H9 (cell line): ENCODE results near the gene ARHGAP27. TPM values are rescaled to one million over a fixed set of nuclear protein-coding genes. Genes with fewer than 3 reads are reported as not detected.

Experiments used
- DNase-seq: peaks from one replicate; pipeline ENCODE4 v3.0.0-alpha.2; 2017
- H2AFZ ChIP-seq: one replicate; pipeline ENCODE4 v1.6.1; 2013; ENCODE audit warnings: mild to moderate bottlenecking, low read length, control low read depth, moderate library complexity
- H2AK5ac ChIP-seq: 2 replicates; pipeline ENCODE4 v1.6.1; 2013; ENCODE audit warnings: low read length, control low read depth, mixed read lengths; ENCODE audit not compliant: insufficient read length
- H2BK120ac ChIP-seq: one replicate; pipeline ENCODE4 v1.6.1; 2013; ENCODE audit warnings: low read depth, mild to moderate bottlenecking, low read length, control low read depth, inconsistent platforms; ENCODE audit not compliant: poor library complexity, severe bottlenecking
- H2BK12ac ChIP-seq: 2 replicates; pipeline ENCODE4 v1.6.1; 2013; ENCODE audit warnings: low read length, control low read depth, mixed read lengths, low read depth; ENCODE audit not compliant: insufficient read length
- H2BK15ac ChIP-seq: 2 replicates; pipeline ENCODE4 v1.6.1; 2013; ENCODE audit warnings: low read depth, low read length, control low read depth
- H2BK20ac ChIP-seq: one replicate; pipeline ENCODE4 v1.6.1; 2013; ENCODE audit warnings: low read depth, mild to moderate bottlenecking, low read length, control low read depth, inconsistent platforms; ENCODE audit not compliant: poor library complexity, severe bottlenecking
- H2BK5ac ChIP-seq: 2 replicates; pipeline ENCODE4 v1.6.1; 2013; ENCODE audit warnings: low read length, control low read depth, mixed read lengths; ENCODE audit not compliant: insufficient read length
- H3K14ac ChIP-seq: 2 replicates; pipeline ENCODE4 v1.6.1; 2013; ENCODE audit warnings: low read length, control low read depth; ENCODE audit not compliant: insufficient read depth
- H3K18ac ChIP-seq: 2 replicates; pipeline ENCODE4 v1.6.1; 2013; ENCODE audit warnings: low read depth, mild to moderate bottlenecking, mixed read lengths, low read length, control low read depth; ENCODE audit not compliant: insufficient read length
- H3K23ac ChIP-seq: 2 replicates; pipeline ENCODE4 v1.6.1; 2013; ENCODE audit warnings: low read length, control low read depth, mixed read lengths, low read depth; ENCODE audit not compliant: insufficient read length
- H3K23me2 ChIP-seq: 2 replicates; pipeline ENCODE4 v1.6.1; 2013; ENCODE audit warnings: low read depth, mild to moderate bottlenecking, mixed read lengths, low read length, control low read depth; ENCODE audit not compliant: insufficient read length, poor library complexity, severe bottlenecking
- H3K27ac ChIP-seq: 2 replicates; pipeline ENCODE4 v1.5.1; 2013; ENCODE audit warnings: low read length, control low read depth, mixed read lengths, low read depth; ENCODE audit not compliant: insufficient read length
- H3K27me3 ChIP-seq: 2 replicates; pipeline ENCODE4 v1.6.1; 2013; ENCODE audit warnings: low read length, control low read depth, inconsistent platforms; ENCODE audit not compliant: insufficient read depth
- H3K4ac ChIP-seq: 2 replicates; pipeline ENCODE4 v1.6.1; 2013; ENCODE audit warnings: low read depth, mild to moderate bottlenecking, control low read depth, inconsistent platforms, low read length, moderate library complexity
- H3K4me1 ChIP-seq: 2 replicates; pipeline ENCODE4 v1.6.1; 2013; ENCODE audit warnings: low read length, control low read depth, inconsistent platforms; ENCODE audit not compliant: insufficient read depth
- H3K4me2 ChIP-seq: 2 replicates; pipeline ENCODE4 v1.6.1; 2013; ENCODE audit warnings: low read length, control low read depth, mixed read lengths; ENCODE audit not compliant: insufficient read length, insufficient read depth
- H3K56ac ChIP-seq: 2 replicates; pipeline ENCODE4 v1.6.1; 2013; ENCODE audit warnings: low read depth, mild to moderate bottlenecking, mixed read lengths, low read length, control low read depth; ENCODE audit not compliant: insufficient read length
- H3K79me1 ChIP-seq: 2 replicates; pipeline ENCODE4 v1.6.1; 2013; ENCODE audit warnings: low read depth, mild to moderate bottlenecking, moderate library complexity, low read length, control low read depth, inconsistent platforms; ENCODE audit not compliant: insufficient read depth, poor library complexity, severe bottlenecking
- H3K79me2 ChIP-seq: 2 replicates; pipeline ENCODE4 v1.6.1; 2013; ENCODE audit warnings: low read length, control low read depth, inconsistent platforms; ENCODE audit not compliant: insufficient read depth
- H3K9ac ChIP-seq: 2 replicates; pipeline ENCODE4 v1.6.1; 2013; ENCODE audit warnings: low read length, control low read depth, mixed read lengths; ENCODE audit not compliant: insufficient read length; ENCODE audit errors: extremely low read depth
- H3K9me3 ChIP-seq: one replicate; pipeline ENCODE4 v1.6.1; 2013; ENCODE audit warnings: low read depth, low read length, inconsistent platforms; ENCODE audit not compliant: control insufficient read depth
- H3T11ph ChIP-seq: one replicate; pipeline ENCODE4 v1.6.1; 2013; ENCODE audit warnings: mild to moderate bottlenecking, low read length, control low read depth, inconsistent platforms
- H4K20me1 ChIP-seq: one replicate; pipeline ENCODE4 v1.6.1; 2013; ENCODE audit not compliant: control insufficient read depth, insufficient read length, insufficient read depth
- H4K5ac ChIP-seq: 2 replicates; pipeline ENCODE4 v1.6.1; 2013; ENCODE audit warnings: low read depth, mild to moderate bottlenecking, mixed read lengths, low read length, control low read depth; ENCODE audit not compliant: insufficient read length
- H4K8ac ChIP-seq: replicated peaks from 2 replicates; pipeline ENCODE4 v1.6.1; 2013; ENCODE audit warnings: low read length, control low read depth, mixed read lengths, low read depth; ENCODE audit not compliant: insufficient read length
- H4K91ac ChIP-seq: 2 replicates; pipeline ENCODE4 v1.6.1; 2013; ENCODE audit warnings: low read depth, mild to moderate bottlenecking, moderate library complexity, mixed read lengths, low read length, control low read depth; ENCODE audit not compliant: insufficient read length
- H3K27ac Mint-ChIP-seq, 3 experiments: 2 replicates in 2 of 3; 3 replicates in 1 of 3; pipeline ENCODE4 v1.8.0; 2020 to 2021; ENCODE audit warnings: mixed read lengths in 3 of 3, mild to moderate bottlenecking in 1 of 3, moderate library complexity in 1 of 3
- H3K27me3 Mint-ChIP-seq: 2 replicates; pipeline ENCODE4 v1.8.0; 2021; ENCODE audit warnings: low read depth, mild to moderate bottlenecking, moderate library complexity, mixed read lengths
- H3K36me3 Mint-ChIP-seq, 3 experiments: 2 replicates in 2 of 3; 3 replicates in 1 of 3; pipeline ENCODE4 v1.8.0; 2020 to 2021; ENCODE audit warnings: low read depth in 3 of 3, mixed read lengths in 3 of 3; ENCODE audit not compliant: insufficient read depth in 1 of 3
- H3K4me1 Mint-ChIP-seq, 2 experiments: 2 replicates each; pipeline ENCODE4 v1.8.0; 2020; ENCODE audit warnings: mixed read lengths in 2 of 2
- H3K4me3 Mint-ChIP-seq, 2 experiments: 2 replicates in 1 of 2; 3 replicates in 1 of 2; pipeline ENCODE4 v1.8.0; 2020 to 2021; ENCODE audit warnings: mild to moderate bottlenecking in 2 of 2, mixed read lengths in 2 of 2, moderate library complexity in 1 of 2
- H3K9me3 Mint-ChIP-seq, 2 experiments: 2 replicates in 1 of 2; 3 replicates in 1 of 2; pipeline ENCODE4 v1.8.0; 2020; ENCODE audit warnings: mild to moderate bottlenecking in 2 of 2, mixed read lengths in 2 of 2, moderate library complexity in 1 of 2
- WGBS: extraction: QIAGEN DNeasy Blood & Tissue Kit; methylation state at CpG from one replicate; pipeline ENCODE4 v1.1.7; 2013; ENCODE audit warnings: missing lambda C conversion rate, low lambda C conversion rate, mixed read lengths; ENCODE audit not compliant: insufficient read length; ENCODE audit errors: extremely low coverage; 5-methylcytosine and 5-hydroxymethylcytosine counted together
- total RNA-seq: library from RNA; stranded (reverse); gene quantifications from 2 replicates; pipeline ENCODE4 v1.2.1, GENCODE V29; 2021
- TF ChIP-seq, protein P1 (sequence below): fragments of 200-600 bp; sonication (generic); conservative IDR thresholded peaks from 3 replicates; pipeline ENCODE4 v1.8.0; 2021; ENCODE audit warnings: antibody characterized with exemption, mild to moderate bottlenecking

ARHGAP27 gene
- total RNA-seq, 1 experiment from 2014 or later, result 9.9 TPM

- peaks cover 22% of the 10 kb centered on the region for H3K27me3 Mint-ChIP-seq
- H2AFZ ChIP-seq, result no peak overlapping the region
- H2AK5ac ChIP-seq, result no peak overlapping the region
- no peak overlapping the region for H2BK20ac ChIP-seq
- no peak overlapping the region for H3K9ac ChIP-seq
- H2BK120ac ChIP-seq, result no peak overlapping the region
- no peak overlapping the region for H3K27ac Mint-ChIP-seq
- H3K9me3 Mint-ChIP-seq, result no peaks in the 10 kb centered on the region; a peak in 1 of 5 replicates
- no peak overlapping the region for H3K18ac ChIP-seq
- H2BK5ac ChIP-seq, result no peak overlapping the region
- no peaks in the 10 kb centered on the region for H3K27me3 ChIP-seq
- peaks cover 24 to 32% of the 10 kb centered on the region in 2 experiments for H3K4me1 Mint-ChIP-seq
- no peaks in the 10 kb centered on the region for H3K79me2 ChIP-seq
- H3K14ac ChIP-seq, result no peak overlapping the region
- WGBS, result no CpG with 5 or more reads among the region's 1 CpG
- no peak overlapping the region for H3T11ph ChIP-seq
- H4K20me1 ChIP-seq, result no peaks in the 10 kb centered on the region
- no peak overlapping the region for H3K4ac ChIP-seq
- no peaks in the 10 kb centered on the region for H3K4me1 ChIP-seq
- TF ChIP-seq, protein P1, sequence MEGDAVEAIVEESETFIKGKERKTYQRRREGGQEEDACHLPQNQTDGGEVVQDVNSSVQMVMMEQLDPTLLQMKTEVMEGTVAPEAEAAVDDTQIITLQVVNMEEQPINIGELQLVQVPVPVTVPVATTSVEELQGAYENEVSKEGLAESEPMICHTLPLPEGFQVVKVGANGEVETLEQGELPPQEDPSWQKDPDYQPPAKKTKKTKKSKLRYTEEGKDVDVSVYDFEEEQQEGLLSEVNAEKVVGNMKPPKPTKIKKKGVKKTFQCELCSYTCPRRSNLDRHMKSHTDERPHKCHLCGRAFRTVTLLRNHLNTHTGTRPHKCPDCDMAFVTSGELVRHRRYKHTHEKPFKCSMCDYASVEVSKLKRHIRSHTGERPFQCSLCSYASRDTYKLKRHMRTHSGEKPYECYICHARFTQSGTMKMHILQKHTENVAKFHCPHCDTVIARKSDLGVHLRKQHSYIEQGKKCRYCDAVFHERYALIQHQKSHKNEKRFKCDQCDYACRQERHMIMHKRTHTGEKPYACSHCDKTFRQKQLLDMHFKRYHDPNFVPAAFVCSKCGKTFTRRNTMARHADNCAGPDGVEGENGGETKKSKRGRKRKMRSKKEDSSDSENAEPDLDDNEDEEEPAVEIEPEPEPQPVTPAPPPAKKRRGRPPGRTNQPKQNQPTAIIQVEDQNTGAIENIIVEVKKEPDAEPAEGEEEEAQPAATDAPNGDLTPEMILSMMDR, result no peak
- no peaks in the 10 kb centered on the region for H3K79me1 ChIP-seq
- H3K56ac ChIP-seq, result no peak overlapping the region
- H2BK12ac ChIP-seq, result no peak overlapping the region
- no peak overlapping the region for H4K5ac ChIP-seq
- no peak overlapping the region for H4K91ac ChIP-seq
- no peaks in the 10 kb centered on the region for H3K36me3 Mint-ChIP-seq
- H3K23me2 ChIP-seq, result no peaks in the 10 kb centered on the region
- no peak overlapping the region for H3K23ac ChIP-seq
- no peaks in the 10 kb centered on the region for H3K9me3 ChIP-seq
- H3K27ac ChIP-seq, result no peak overlapping the region
- no peak overlapping the region for H3K4me2 ChIP-seq
- no peak for DNase-seq
- no peak overlapping the region for H3K4me3 Mint-ChIP-seq
- no peak overlapping the region for H4K8ac ChIP-seq
- H2BK15ac ChIP-seq, result no peak overlapping the region
Observed at GRCh38 chr17:45383003-45383402, 49.7 kb downstream of the ARHGAP27 start.
